ENCODE measurements around the gene LRRC59.

The LRRC59 gene

DNA sequence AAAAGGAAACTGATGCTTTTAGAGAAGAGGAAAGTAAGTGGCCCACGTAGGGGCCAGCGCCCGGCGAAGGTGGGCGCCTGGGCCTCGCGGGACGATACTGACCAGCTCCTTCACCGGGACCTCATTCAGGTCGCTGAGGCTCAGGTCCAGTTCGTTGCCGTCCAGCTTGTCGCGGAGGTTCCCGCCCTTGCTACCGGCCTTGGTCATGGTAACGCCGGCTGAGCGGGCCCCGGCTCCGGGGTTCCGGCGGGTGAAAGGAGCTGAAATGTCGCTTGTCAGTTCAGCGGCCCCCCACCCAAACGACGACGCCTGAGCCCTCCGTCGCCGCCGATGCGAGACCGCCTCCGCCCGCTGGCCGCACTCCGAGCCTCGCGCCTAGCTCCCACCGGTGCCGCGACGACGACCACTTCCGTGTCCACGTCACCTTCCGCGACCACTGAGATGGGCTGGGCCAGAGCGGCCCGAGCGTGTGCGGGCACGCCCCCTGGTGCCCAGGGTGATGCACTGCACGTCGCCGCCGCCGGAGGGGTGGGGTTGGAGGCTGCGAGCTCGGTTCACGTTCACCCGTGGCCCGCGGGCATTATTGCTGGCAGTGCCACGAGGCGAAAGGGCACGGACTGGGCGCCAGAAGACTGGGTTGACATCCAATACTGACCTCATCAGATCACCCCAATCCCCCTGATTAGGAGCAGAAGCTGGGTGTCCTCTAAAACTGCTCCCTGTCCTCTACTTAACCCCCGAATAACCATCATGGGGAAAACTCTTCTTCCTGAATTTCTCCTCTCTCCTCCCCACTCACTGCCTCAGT is at the start of gene LRRC59:
Gene LRRC59 (minus strand): TSS at position 413 of the 808 bp plus-strand sequence. CDS start 206 bp downstream, at position 207.
- no peaks in the 10 kb centered on the region for H3K4me1 ChIP-seq (ENCODE audit: insufficient read depth, low read length)
- peak within 1 kb of the TSS; percentile 91 for H3K9ac ChIP-seq (ENCODE audit: low read depth, low read length)
- H3K27me3 ChIP-seq (ENCODE audit: insufficient read depth, low read length), result no peaks in the 10 kb centered on the region
- H3K9me3 ChIP-seq (ENCODE audit: insufficient read depth, low read depth, low read length), result no peaks in the 10 kb centered on the region
- peaks cover 31% of the 10 kb centered on the region for H3K36me3 ChIP-seq (ENCODE audit: insufficient read depth, low read depth, low read length)
- peak within 1 kb of the TSS; percentile 91 for H3K4me3 ChIP-seq (ENCODE audit: low read length)
- H3K27ac ChIP-seq (ENCODE audit: low read length), result no peak within 1 kb of the TSS

- Histone ChIP-seq H3K36me3 (ENCODE audit: insufficient read depth, low read depth, low read length) (no peaks in the 10 kb centered on the region), H3K27ac (ENCODE audit: low read length) (no peak overlapping the region), H3K9me3 (ENCODE audit: insufficient read depth, low read depth, low read length) (no peaks in the 10 kb centered on the region), H3K9ac (ENCODE audit: low read depth, low read length) (no peak overlapping the region), H3K4me3 (ENCODE audit: low read length) (no peak overlapping the region), H3K4me1 (ENCODE audit: insufficient read depth, low read length) (no peaks in the 10 kb centered on the region), H3K27me3 (ENCODE audit: insufficient read depth, low read length) (no peaks in the 10 kb centered on the region)
Observed at GRCh38 chr17:50445730-50446325, 48.5 kb upstream of the LRRC59 start.

DNA sequence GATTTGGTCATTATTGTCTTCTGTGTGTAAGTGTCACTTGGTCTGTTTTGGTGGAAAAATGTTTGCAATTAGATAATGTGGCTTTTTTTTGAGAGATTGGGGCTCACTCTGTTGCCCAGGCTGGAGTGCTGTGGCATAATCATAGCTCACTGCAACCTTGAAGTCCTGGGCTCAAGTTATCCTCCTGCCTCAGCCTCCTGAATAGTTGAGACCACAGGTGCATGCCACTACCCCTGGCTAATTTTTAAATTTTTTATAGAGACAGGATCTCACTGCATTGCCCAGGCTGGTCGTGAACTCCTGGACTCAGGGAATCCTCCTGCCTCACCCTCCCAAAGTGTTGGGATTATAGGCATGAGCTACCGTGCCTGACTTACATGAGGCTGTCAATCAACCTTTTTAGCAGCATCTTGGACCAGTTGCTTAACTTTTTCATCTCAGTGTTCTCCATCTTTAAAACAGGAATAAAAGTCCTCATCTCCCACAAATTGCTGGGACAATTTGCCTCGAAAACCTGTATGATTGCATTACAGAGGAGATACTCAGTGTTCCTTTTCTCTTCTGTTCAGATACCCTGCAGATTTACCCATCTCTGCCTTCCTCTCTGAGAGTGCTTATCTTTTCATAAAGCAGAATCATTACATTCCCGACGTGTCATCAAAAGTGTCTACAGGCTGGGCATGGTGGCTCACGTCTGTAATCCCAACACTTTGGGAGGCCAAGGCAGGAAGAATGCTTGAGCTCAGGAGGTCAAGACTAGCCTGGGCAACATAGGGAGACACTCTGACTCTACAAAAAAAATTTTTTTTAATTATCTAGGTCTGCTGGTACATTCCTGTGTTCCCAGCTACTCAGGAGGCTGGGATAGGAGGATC is 47.8 kb upstream of the LRRC59 start:
- H3K4me1 ChIP-seq (ENCODE audit: insufficient read depth, low read length), result no peaks in the 10 kb centered on the region
- H3K27me3 ChIP-seq (ENCODE audit: insufficient read depth, low read length), result no peaks in the 10 kb centered on the region
- no peak overlapping the region for H3K4me3 ChIP-seq (ENCODE audit: low read length)
- no peaks in the 10 kb centered on the region for H3K36me3 ChIP-seq (ENCODE audit: insufficient read depth, low read depth, low read length)
- no peak overlapping the region for H3K27ac ChIP-seq (ENCODE audit: low read length)
- no peaks in the 10 kb centered on the region for H3K9me3 ChIP-seq (ENCODE audit: insufficient read depth, low read depth, low read length)
- no peak overlapping the region for H3K9ac ChIP-seq (ENCODE audit: low read depth, low read length)

GRCh38 chr17:50443505-50443974 is 46.2 kb upstream of the LRRC59 start:
- H3K4me1 ChIP-seq (ENCODE audit: insufficient read depth, low read length), result no peaks in the 10 kb centered on the region
- no peaks in the 10 kb centered on the region for H3K36me3 ChIP-seq (ENCODE audit: insufficient read depth, low read depth, low read length)
- H3K4me3 ChIP-seq (ENCODE audit: low read length), result no peak overlapping the region
- no peak overlapping the region for H3K9ac ChIP-seq (ENCODE audit: low read depth, low read length)
- no peaks in the 10 kb centered on the region for H3K9me3 ChIP-seq (ENCODE audit: insufficient read depth, low read depth, low read length)
- no peaks in the 10 kb centered on the region for H3K27me3 ChIP-seq (ENCODE audit: insufficient read depth, low read length)
- H3K27ac ChIP-seq (ENCODE audit: low read length), result no peak overlapping the region

DNA sequence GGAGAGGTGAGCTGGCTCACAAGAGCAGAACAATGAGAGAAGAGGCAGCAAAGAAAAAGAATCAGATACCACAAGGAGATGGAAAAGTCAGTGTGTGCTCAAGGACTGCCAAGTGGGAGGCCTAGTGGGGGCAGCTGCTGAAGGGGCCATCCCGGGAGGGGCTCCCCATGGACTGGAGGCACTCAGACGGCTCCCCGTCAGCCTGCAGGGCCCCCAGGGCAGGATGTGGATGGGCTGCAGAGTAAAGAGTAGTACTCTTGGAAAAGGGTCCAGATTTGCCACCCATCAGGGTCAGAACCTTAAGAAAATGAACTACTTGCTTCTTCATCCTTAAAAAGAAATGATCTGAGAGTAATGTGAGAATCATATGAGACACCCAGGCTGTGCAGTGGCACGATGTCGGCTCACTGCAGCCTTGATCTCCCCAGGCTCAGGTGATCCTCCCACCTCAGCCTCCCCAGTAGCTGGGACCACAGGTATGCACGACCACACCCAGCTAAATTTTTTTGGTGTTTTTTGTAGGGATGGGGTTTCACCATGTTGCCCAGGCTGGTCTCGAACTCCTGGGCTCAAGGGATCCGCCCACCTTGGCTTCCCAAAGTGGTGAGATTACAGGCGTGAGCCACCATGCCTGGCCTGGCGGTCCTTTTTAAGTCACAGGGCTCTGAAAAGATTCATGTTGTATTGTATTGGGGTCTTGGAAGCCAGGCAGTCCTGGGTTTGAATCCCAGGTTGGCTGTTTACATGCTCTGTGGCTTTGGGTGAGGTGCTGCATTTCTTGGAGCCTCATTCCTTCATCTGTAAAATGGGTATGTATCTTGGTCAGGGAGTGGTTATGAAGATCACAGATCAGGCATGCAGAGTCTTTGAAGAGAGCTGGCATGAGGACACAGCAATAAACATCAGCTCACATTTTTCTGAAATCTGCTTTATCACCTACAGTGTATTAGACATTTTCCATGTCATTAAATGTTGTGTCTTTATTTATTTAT is 43.8 kb upstream of the LRRC59 start:
- no peaks in the 10 kb centered on the region for H3K36me3 ChIP-seq (ENCODE audit: insufficient read depth, low read depth, low read length)
- no peaks in the 10 kb centered on the region for H3K27me3 ChIP-seq (ENCODE audit: insufficient read depth, low read length)
- no peaks in the 10 kb centered on the region for H3K4me1 ChIP-seq (ENCODE audit: insufficient read depth, low read length)
- no peak overlapping the region for H3K9ac ChIP-seq (ENCODE audit: low read depth, low read length)
- H3K27ac ChIP-seq (ENCODE audit: low read length), result no peak overlapping the region
- H3K4me3 ChIP-seq (ENCODE audit: low read length), result no peak overlapping the region
- no peaks in the 10 kb centered on the region for H3K9me3 ChIP-seq (ENCODE audit: insufficient read depth, low read depth, low read length)

GRCh38 chr17:50440172-50440837 is 43.0 kb upstream of the LRRC59 start:
- no peak overlapping the region for H3K27ac ChIP-seq (ENCODE audit: low read length)
- no peak overlapping the region for H3K4me3 ChIP-seq (ENCODE audit: low read length)
- H3K4me1 ChIP-seq (ENCODE audit: insufficient read depth, low read length), result no peaks in the 10 kb centered on the region
- H3K9me3 ChIP-seq (ENCODE audit: insufficient read depth, low read depth, low read length), result no peaks in the 10 kb centered on the region
- H3K27me3 ChIP-seq (ENCODE audit: insufficient read depth, low read length), result no peaks in the 10 kb centered on the region
- no peak overlapping the region for H3K9ac ChIP-seq (ENCODE audit: low read depth, low read length)
- no peaks in the 10 kb centered on the region for H3K36me3 ChIP-seq (ENCODE audit: insufficient read depth, low read depth, low read length)

DNA sequence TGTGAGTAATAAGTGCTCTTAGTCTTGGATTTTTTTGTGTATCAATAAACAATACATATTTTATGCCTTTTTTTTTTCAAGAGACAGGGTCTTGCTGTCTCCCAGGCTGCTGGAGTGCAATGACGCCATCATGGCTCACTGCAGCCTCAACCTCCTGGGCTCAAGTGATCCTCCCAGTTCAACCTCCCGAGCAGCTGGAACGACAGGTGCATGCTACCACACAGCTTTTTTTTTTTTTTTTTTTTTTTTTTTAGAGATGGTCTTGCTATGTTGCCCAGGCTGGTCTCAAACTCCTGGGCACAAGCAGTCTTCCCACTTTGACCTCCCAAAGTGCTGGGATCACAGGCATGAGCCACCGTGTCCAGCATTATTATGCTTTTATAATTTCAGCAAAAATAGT is 41.7 kb upstream of the LRRC59 start:
- Histone ChIP-seq H3K27me3 (ENCODE audit: insufficient read depth, low read length) (no peaks in the 10 kb centered on the region), H3K9me3 (ENCODE audit: insufficient read depth, low read depth, low read length) (no peaks in the 10 kb centered on the region), H3K4me3 (ENCODE audit: low read length) (no peak overlapping the region), H3K27ac (ENCODE audit: low read length) (no peak overlapping the region), H3K9ac (ENCODE audit: low read depth, low read length) (no peak overlapping the region), H3K4me1 (ENCODE audit: insufficient read depth, low read length) (no peaks in the 10 kb centered on the region), H3K36me3 (ENCODE audit: insufficient read depth, low read depth, low read length) (no peaks in the 10 kb centered on the region)

DNA sequence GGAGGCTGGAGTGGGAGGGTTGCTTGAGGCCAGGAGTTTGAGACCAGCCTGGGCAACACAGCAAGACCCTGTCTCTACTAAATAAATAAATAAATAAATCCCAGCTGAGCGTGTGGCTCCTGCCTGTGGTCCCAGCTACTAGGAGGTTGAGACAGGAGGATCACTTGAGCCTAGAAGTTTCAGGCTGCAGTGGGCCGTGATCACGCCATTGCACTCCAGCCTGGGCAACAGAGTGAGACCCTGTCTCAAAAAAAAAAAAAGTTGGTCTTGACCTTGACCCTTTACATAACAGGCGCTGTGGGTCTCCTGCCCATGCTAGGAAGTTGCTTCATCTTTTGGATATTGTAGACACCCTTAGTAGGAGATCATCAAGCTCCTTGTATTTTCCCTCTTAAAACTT is 40.1 kb upstream of the LRRC59 start:
- no peak overlapping the region for H3K9ac ChIP-seq (ENCODE audit: low read depth, low read length)
- no peaks in the 10 kb centered on the region for H3K4me1 ChIP-seq (ENCODE audit: insufficient read depth, low read length)
- H3K27me3 ChIP-seq (ENCODE audit: insufficient read depth, low read length), result no peaks in the 10 kb centered on the region
- H3K9me3 ChIP-seq (ENCODE audit: insufficient read depth, low read depth, low read length), result no peaks in the 10 kb centered on the region
- no peak overlapping the region for H3K27ac ChIP-seq (ENCODE audit: low read length)
- no peaks in the 10 kb centered on the region for H3K36me3 ChIP-seq (ENCODE audit: insufficient read depth, low read depth, low read length)
- no peak overlapping the region for H3K4me3 ChIP-seq (ENCODE audit: low read length)

GRCh38 chr17:50432125-50432762 is 34.9 kb upstream of the LRRC59 start:
- H3K9me3 ChIP-seq (ENCODE audit: insufficient read depth, low read depth, low read length), result no peaks in the 10 kb centered on the region
- no peaks in the 10 kb centered on the region for H3K27me3 ChIP-seq (ENCODE audit: insufficient read depth, low read length)
- no peaks in the 10 kb centered on the region for H3K36me3 ChIP-seq (ENCODE audit: insufficient read depth, low read depth, low read length)
- H3K4me1 ChIP-seq (ENCODE audit: insufficient read depth, low read length), result no peaks in the 10 kb centered on the region
- H3K4me3 ChIP-seq (ENCODE audit: low read length), result no peak overlapping the region
- H3K9ac ChIP-seq (ENCODE audit: low read depth, low read length), result no peak overlapping the region
- H3K27ac ChIP-seq (ENCODE audit: low read length), result no peak overlapping the region

DNA sequence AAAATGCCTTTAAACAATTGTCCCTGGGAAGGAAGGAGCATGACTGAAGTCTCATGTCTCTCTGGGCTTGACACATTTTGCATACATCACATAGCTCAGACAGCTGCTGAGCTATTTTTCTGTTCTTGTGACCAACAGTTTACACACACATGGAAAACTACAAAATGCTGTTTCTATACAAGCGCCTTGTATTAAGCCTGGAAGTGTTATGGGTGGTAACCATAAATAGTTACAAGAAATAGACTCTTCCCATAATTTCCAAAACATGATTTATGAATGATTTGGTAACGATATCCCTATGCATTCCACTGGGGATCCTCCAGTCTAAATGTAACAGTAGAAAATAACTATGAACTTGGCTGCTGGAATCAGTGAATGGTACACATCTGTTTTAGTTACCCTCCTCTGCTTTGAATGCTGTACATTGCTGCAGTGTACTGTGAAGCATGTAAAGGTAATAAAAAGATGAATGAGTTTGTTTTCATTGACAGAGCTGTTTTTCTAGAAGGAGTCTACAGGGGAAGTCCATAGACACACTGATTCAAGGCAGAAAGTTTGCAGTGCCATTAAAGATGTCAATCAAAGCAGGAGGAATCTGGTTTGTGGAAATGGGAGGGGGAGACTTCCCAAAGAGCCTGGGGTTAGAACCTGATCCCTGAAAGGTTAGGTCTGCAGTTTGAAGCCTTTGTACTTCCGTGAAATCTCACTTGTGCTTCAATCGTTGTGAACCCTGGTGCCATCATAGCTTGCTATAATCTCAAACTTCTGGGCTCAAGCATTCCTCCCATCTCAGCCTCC is 33.7 kb upstream of the LRRC59 start:
- no peaks in the 10 kb centered on the region for H3K27me3 ChIP-seq (ENCODE audit: insufficient read depth, low read length)
- H3K4me3 ChIP-seq (ENCODE audit: low read length), result no peak overlapping the region
- no peaks in the 10 kb centered on the region for H3K36me3 ChIP-seq (ENCODE audit: insufficient read depth, low read depth, low read length)
- no peak overlapping the region for H3K27ac ChIP-seq (ENCODE audit: low read length)
- peaks cover 5% of the 10 kb centered on the region; the same call in 1 of the 2 replicates for H3K4me1 ChIP-seq (ENCODE audit: insufficient read depth, low read length)
- H3K9ac ChIP-seq (ENCODE audit: low read depth, low read length), result no peak overlapping the region
- H3K9me3 ChIP-seq (ENCODE audit: insufficient read depth, low read depth, low read length), result no peaks in the 10 kb centered on the region
